ENCODE measurements around the gene C1QTNF7. TPM values are rescaled to one million over a fixed set of nuclear protein-coding genes. Genes with fewer than 3 reads are reported as not detected.

The C1QTNF7 gene
- total and polyA plus RNA-seq, 11 donors = 0.21 to 4.3 (median 0.94) TPM

GRCh38 chr4:15458616-15459015 lies 30.8 kb downstream of the C1QTNF7 start:
- TF ChIP-seq, protein P1, sequence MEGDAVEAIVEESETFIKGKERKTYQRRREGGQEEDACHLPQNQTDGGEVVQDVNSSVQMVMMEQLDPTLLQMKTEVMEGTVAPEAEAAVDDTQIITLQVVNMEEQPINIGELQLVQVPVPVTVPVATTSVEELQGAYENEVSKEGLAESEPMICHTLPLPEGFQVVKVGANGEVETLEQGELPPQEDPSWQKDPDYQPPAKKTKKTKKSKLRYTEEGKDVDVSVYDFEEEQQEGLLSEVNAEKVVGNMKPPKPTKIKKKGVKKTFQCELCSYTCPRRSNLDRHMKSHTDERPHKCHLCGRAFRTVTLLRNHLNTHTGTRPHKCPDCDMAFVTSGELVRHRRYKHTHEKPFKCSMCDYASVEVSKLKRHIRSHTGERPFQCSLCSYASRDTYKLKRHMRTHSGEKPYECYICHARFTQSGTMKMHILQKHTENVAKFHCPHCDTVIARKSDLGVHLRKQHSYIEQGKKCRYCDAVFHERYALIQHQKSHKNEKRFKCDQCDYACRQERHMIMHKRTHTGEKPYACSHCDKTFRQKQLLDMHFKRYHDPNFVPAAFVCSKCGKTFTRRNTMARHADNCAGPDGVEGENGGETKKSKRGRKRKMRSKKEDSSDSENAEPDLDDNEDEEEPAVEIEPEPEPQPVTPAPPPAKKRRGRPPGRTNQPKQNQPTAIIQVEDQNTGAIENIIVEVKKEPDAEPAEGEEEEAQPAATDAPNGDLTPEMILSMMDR (IDR thresholded peaks at IDR 0.05) = no peak
- no peak for TF ChIP-seq POLR2A (IDR thresholded peaks at IDR 0.05)
- intact Hi-C loops (cut with DNase I) = loop anchor here in 9 of 10 donors (5.0 to 10.0 kb wide), 8 partner anchors 54 to 1804 kb away; partner anchors contain the start of gene CPEB2 (in 1 of the 9)
- ATAC-seq = no peak
- Histone ChIP-seq H3K9me3 (no peaks in the 10 kb centered on the region), H3K27me3 (no peaks in the 10 kb centered on the region), H3K27ac (no peak overlapping the region), H3K4me3 (no peak overlapping the region), H3K4me1 (peaks cover 0 to 23% (median 6%) of the 10 kb centered on the region in 12 donors), H3K36me3 (no peaks in the 10 kb centered on the region)
- 60 to 75% (median 65%) methylated on average over 2 of the region's 2 CpGs for WGBS, 4 donors
- DNase-seq = no peak

DNA sequence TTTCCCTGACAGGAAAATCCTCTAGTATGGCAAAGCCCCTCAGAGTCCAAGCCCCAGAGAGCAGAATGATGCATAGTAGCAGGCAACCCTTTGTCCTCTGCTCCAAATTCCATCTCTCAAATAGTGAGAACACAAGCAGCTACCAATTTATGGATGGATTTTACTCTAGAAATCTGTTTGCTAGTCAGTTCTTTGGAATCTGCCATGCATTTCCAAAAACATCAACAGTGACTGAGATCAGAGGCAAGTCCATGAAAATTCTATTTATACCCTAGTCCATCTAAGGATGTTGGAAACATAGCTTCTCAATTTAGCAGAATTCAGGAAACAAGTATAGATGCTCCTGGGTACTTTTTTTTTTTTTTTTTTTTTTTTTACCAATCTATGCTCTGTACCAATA lies 31.9 kb downstream of the C1QTNF7 start:
- Histone ChIP-seq H3K27me3 (no peaks in the 10 kb centered on the region), H3K4me1 (peaks cover 0 to 23% (median 6%) of the 10 kb centered on the region in 12 donors), H3K9me3 (no peaks in the 10 kb centered on the region), H3K27ac (no peak overlapping the region), H3K36me3 (no peaks in the 10 kb centered on the region), H3K4me3 (no peak overlapping the region)
- intact Hi-C loops (cut with DNase I) = loop anchor here in 9 of 10 donors (5.0 to 10.0 kb wide), 10 partner anchors 55 to 1825 kb away; partner anchors contain the start of gene CPEB2 (in 2 of the 9)
- TF ChIP-seq, protein P1 (IDR thresholded peaks at IDR 0.05) = no peak
- TF ChIP-seq POLR2A (IDR thresholded peaks at IDR 0.05) = no peak
- DNase-seq (no peak), ATAC-seq (no peak)

DNA sequence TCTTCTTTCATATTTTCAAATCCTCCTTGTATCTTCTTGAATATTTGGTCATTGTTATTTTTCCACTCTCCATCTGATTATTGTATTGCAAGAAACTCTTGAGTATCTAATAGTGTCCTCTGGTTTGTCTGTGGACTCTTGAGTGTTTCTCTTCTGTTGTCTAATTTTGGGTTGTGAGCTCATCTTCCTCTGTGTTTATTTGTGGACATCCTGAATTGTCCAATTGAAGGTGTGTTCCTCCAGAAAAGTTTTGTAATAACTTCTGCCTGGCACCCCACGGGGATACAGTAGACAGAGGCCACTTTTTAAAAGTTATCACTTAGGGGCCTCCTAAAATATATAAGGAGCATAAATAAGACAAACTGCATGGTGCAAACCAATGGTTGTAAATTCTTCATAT lies 38.8 kb downstream of the C1QTNF7 start:
- peak in 2 of 4 donors; percentile 14 to 39 for ATAC-seq
- DNase-seq = no peak
- Histone ChIP-seq H3K36me3 (no peaks in the 10 kb centered on the region), H3K9me3 (no peaks in the 10 kb centered on the region), H3K27me3 (no peaks in the 10 kb centered on the region), H3K27ac (no peak overlapping the region), H3K4me1 (peaks cover 0 to 36% (median 11%) of the 10 kb centered on the region in 12 donors), H3K4me3 (no peak overlapping the region)
- intact Hi-C loops (cut with DNase I) = loop anchor here in 1 of 10 donors (10.0 kb wide), 2 partner anchors 462 to 1832 kb away; partner anchors contain the start of gene CPEB2
- TF ChIP-seq, protein P1 (IDR thresholded peaks at IDR 0.05) = no peak
- WGBS, 4 donors = 39 to 58% (median 44%) methylated on average over 1 of the region's 1 CpG

DNA sequence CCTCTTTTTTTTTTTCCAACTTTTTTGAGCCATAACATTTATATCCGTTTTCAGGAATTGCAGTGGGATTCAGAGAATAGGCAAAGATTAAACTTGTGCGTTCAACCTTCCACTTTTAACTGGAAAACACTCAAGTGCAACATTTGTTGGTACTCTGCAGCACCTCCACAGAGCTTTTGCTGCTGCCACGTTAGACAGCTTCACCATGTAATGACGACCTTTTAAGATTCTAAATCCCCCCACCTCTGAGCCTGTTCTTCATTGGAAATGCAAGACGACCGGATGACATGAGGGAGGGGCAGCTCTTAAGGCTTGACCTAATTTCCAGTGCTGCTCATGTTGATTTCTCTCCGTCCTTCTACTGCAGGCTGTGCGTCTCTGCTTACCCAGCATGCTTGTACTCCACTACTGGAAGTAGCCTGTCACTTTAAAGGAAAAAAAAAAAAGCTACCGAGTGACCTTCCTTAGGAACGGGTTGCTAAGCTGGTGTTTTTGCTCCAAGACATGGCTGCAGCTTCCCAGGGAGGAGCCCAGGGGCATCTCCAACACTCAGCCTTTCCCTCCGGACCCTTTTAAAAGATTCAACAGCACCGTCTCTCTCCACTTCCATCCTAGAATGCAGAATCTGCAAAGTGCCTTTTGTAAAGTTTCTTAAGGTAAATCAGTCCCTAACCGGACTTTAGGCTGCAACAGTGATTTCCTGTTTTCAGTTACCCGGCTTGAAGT lies 41.7 kb downstream of the C1QTNF7 start, which contains the start of gene CC2D2A:
Gene CC2D2A (plus strand): TSS at position 481 of the 726 bp plus-strand sequence. CDS start 6,051 bp downstream, outside the sequence.
- Histone ChIP-seq H3K27me3 (no peaks in the 10 kb centered on the region), H3K27ac (peak within 1 kb of the TSS in 11 of 12 donors; percentile 1 to 74 (median 42)), H3K4me1 (peaks cover 0 to 37% (median 12%) of the 10 kb centered on the region in 12 donors), H3K36me3 (peaks cover 0 to 1% (median 0%) of the 10 kb centered on the region in 9 donors), H3K4me3 (peak within 1 kb of the TSS; percentile 28 to 76 (median 62)), H3K9me3 (no peaks in the 10 kb centered on the region)
- intact Hi-C loops (cut with DNase I) = loop anchor here in 3 of 10 donors (10.0 kb wide), 5 partner anchors 185 to 1835 kb away; partner anchors contain the start of genes CPEB2 (in 1 of the 3) and FBXL5 (in 1 of the 3)
- DNase-seq (peak in 2 of 5 donors; percentile 22 to 35), ATAC-seq (peak; percentile 78 to 94 (median 90))
- WGBS, 4 donors = 3 to 5% (median 4%) methylated on average over 14 of the region's 14 CpGs
- TF ChIP-seq POLR2A (IDR thresholded peaks at IDR 0.05) = no peak
- TF ChIP-seq, protein P1 (IDR thresholded peaks at IDR 0.05) = no peak
